ENCODE data around the gene DNAH12. TPM values are rescaled to one million over a fixed set of nuclear protein-coding genes. Genes with fewer than 3 reads are reported as not detected.
"Not testable (repeated sequence)": the region's sequence is repeated elsewhere in the genome, so short reads cannot be mapped to it uniquely, and the experiment has no call there.

The DNAH12 gene
- polyA plus RNA-seq, 4 donors: 0.70 to 2.0 (median 0.98) TPM

DNA sequence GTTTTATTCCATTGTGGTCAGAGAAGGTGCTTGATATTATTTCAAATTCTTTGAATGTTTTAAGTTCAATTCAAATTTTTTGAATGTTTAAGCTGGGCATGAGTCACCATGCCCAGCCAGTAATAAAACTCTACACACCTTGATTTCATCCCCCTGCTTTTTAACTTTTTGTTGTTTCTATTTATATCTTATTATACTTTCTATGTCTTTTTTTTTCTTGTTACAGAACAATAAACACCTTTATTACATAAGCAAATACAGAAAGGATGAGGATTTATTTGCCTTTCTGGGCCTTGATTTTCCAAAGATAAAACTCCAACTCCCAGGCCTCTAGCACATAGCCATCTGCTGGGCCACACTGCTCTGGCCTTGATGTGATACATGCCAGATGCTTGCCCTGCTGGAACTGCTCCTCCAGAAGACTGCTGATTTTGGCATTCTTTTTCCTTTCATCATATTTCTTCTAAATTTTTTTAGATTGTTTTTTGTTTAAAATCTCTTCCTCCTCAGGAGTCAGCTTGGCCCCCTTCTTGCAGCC, 14.0 kb downstream of the DNAH12 start:
- DNase-seq (ENCODE audit: low read depth in 4 of 4, low spot score in 3 of 4): no peak

DNA sequence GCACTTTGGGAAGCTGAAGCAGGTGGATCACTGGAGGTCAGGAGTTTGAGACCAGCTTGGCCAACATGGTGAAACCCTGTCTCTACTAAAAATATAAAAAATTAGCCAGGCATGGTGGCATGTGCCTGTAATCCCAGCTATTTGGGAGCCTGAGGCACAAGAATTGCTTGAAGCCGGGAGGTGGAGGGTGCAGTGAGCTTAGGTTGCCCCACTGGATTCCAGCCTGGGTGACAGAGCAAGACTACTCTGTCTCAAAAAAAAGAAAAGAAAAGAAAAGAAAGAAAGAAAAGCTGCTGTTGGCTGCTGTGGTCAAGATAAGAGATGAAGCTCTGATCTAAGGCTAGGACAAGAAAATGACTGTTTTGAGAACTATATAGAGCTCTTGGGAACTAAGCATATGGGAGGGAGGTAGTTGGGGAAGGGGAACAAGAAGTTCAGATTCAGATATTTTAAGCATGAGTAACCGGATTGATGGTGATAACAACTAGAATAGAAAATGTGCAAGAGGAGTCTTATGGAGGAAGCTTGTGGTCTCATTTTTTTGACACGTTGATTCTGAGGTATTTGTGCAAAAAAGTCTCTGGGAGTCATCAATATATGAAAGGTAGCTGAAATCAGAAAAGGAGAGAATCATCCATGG, 25.7 kb downstream of the DNAH12 start:
- DNase-seq (ENCODE audit: low read depth in 4 of 4, low spot score in 3 of 4): no peak

DNA sequence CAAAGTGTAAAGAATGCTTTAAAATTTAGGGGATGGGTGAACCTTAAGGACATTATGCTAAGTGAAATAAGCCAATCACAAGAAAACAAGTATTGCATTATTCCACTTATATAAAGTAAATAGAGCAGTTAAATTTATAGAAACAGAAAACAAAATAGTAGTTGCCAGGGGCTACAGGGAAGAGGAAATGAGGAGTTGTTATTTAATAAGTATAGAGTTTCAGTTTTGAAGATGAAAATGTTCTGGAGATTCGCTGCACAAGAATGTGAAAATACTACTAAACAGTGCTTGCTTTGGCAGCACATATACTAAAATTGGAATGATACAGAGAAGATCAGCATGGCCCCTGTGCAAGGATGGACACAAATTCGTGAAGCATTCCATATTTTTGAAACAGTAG, 32.0 kb downstream of the DNAH12 start:
- DNase-seq (ENCODE audit: low read depth in 4 of 4, low spot score in 3 of 4): no peak

DNA sequence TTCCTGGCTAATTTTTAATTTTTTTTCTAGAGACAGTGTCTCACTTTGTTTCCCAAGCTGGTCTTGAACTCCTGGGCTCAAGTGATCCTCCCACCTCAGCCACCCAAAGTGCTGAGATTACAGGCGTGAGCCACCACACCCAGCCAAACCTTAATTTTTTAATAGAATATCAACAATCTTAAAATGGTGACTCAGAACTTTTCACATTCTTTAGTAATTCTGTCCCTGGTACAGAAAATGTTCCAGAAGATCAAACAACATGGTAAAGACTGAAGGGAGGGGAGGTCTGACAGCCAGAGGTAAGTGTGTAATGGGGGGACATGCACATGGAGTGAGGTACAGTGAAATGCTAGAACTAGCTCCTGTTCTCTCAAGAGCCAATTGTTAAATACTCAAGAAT, 38.2 kb downstream of the DNAH12 start:
- DNase-seq (ENCODE audit: low read depth in 4 of 4, low spot score in 3 of 4): no peak

DNA sequence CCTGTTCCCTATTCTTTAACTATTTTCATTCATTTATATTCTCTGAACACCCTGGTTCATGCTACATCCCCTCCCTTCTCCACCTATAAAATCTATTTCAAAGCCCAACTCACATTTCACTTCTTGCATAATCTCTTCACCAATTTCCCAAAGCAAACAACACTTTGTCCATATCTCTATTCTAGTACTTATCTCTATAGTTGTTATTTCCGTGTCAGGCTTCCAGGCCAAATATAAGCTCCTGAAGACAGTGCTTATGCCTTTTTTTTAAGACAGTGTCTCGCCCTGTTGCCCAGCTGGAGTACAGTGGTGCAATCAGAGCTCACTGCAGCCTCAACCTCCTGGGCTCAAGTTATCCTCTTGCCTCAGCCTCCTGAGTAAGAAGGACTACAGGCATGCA, 43.6 kb downstream of the DNAH12 start:
- no peak for DNase-seq (ENCODE audit: low read depth in 4 of 4, low spot score in 3 of 4)

DNA sequence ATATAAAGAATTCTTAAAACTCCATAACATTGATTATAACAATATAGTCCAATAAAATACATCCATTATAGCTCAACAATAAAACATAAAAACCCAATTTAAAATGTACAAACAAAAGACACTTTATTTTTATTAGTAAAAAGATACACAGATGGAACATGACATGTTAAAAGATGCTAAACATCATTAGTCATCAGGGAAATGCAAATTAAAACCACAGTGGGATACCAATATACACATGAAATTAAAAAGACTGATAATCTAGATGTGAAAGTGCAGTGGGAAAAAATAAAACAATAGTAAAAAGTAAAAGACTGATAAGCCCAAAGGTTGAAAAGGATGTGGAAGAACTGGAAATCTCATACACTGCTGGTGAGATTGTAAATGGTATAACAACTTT, 46.2 kb downstream of the DNAH12 start:
- DNase-seq (ENCODE audit: low read depth in 4 of 4, low spot score in 3 of 4): no peak

DNA sequence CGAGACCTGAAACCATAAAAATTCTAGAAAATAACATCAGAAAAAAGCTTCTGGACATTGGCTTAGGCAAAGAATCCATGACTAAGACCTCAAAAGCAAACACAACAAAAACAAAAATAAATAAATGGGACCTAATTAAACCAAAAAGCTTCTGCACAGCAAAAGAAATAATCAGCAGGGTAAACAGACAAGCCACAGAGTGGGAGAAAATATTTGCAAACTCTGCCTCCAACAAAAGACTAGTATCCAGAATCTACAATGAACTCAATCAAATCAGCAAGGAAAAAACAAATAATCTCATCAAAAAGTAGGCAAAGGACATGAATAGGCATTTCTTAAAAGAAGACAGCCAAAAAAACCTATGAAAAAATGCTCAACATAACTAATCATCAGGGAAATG, 59.6 kb downstream of the DNAH12 start:
- DNase-seq (ENCODE audit: low read depth in 4 of 4, low spot score in 3 of 4): no peak

DNA sequence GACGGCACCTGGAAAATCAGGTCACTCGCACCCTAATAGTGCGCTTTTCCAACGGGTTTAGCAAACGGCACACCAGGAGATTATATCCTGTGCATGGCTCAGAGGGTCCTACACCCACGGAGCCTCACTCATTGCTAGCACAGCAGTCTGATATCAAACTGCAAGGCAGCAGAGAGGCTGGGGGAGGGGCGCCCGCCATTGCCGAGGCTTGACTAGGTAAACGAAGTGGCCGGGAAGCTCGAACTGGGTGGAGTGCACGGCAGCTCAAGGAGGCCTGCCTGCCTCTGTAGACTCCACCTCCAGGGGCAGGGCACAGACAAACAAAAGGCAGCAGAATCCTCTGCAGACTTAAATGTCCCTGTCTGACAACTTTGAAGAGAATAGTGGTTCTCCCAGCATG, 67.0 kb downstream of the DNAH12 start:
- not testable (repeated sequence) for DNase-seq (ENCODE audit: low read depth in 4 of 4, low spot score in 3 of 4)

DNA sequence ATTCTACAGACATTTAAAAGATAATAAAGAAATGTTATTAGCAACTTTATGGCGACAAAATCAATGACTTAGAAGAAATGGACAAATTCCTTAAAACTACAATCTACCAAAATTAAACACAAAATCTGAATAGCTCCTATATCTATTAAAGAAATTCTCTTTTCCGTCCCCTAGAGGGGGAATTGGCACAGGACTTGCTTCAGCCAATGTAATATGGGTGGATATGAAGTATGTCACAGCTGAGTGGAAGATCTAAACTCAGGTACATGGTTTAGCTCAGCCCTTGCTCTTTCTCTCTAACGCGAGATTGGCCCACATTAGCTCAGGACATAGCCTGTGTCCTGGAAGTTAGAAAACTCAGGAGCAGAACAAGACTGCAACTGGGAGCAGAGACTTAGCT, 79.3 kb downstream of the DNAH12 start:
- no peak for DNase-seq (ENCODE audit: low read depth in 4 of 4, low spot score in 3 of 4)

DNA sequence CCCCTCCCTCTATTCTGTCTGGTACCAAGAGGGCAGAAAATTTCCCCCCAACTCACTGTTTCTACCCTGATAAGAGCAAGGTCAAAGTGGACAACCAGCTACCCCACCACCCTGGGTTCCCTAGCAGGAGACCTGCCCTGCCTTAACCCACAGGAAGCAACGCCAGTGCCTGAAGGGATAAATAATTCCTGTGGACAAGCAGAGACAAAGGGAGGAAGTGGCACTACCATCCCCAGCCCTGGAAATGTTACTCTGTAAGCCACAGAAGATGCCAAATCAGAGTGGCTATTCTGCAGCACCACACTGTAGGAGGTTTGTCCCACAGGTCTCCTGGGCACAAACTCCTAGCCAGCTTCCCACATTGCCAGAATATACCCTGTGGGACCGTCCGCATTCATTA, 80.1 kb downstream of the DNAH12 start:
- no peak for DNase-seq (ENCODE audit: low read depth in 4 of 4, low spot score in 3 of 4)

DNA sequence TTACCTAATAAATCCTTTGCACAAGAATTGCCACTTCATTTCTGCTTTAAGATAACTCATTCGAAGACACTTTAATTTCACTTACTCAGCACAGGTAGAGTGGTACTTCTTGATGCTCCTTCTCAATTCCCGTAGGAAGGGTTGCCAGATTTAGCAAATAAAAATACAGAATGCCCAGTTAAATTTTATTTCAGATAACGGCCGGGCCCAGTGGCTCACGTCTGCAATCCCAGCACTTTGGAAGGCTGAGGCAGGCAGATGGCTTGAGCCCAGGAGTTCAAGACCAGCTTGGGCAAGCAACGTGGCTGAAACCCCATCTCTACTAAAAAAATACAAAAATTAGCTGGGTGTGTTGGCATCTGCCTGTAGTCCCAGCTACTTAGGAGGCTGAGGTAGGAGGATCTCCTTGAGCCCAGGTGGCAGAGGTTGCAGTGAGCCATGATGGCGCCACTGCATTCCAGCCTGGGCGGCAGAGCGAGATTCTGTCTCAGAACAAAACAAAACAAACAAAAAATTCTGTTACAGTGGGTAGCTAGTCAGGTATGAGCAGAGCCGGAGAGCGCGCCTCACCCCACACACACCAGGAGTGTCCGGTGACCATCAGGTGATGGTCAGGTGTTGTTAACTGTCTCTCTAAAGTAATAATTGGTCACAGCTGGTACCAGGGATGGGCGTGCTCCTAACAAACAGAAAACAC, 92.8 kb downstream of the DNAH12 start:
- DNase-seq (ENCODE audit: low read depth in 4 of 4, low spot score in 3 of 4): no peak

DNA sequence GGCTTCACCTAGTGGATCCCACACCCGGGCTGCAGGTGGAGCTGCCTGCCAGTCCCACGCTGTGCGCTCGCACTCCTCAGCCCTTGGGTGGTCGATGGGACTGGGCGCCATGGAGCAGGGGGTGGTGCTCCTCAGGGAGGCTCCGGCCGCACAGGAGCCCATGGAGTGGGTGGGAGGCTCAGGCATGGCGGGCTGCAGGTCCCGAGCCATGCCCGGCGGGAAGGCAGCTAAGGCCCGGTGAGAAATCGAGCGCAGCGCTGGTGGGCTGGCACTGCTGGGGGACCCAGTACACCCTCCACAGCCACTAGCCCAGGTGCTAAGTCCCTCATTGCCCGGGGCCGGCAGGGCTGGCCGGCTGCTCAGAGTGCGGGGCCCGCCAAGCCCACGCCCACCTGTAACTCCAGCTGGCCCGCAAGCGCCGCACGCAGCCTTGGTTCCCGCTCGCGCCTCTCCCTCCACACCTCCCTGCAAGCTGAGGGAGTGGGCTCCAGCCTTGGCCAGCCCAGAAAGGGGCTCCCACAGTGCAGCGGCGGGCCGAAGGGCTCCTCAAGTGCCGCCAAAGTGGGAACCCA, 94.8 kb downstream of the DNAH12 start:
- DNase-seq (ENCODE audit: low read depth in 4 of 4, low spot score in 3 of 4): not testable (repeated sequence)

DNA sequence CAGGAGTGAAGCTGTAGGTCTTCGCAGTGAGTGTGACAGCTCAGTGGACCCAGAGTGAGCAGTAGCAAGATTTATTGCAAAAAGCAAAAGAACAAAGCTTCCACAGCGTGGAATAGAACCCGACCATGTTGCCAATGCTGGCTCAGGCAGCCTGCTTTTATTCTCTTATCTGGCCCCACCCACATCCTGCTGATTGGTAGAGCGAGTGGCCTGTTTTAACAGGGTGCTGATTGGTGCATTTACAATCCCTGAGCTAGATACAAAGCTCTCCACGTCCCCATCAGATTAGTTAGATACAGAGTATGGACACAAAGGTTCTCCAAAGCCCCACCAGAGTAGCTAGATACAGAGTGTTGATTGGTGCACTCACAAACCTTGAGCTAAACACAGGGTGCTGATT, 95.7 kb downstream of the DNAH12 start:
- not testable (repeated sequence) for DNase-seq (ENCODE audit: low read depth in 4 of 4, low spot score in 3 of 4)

DNA sequence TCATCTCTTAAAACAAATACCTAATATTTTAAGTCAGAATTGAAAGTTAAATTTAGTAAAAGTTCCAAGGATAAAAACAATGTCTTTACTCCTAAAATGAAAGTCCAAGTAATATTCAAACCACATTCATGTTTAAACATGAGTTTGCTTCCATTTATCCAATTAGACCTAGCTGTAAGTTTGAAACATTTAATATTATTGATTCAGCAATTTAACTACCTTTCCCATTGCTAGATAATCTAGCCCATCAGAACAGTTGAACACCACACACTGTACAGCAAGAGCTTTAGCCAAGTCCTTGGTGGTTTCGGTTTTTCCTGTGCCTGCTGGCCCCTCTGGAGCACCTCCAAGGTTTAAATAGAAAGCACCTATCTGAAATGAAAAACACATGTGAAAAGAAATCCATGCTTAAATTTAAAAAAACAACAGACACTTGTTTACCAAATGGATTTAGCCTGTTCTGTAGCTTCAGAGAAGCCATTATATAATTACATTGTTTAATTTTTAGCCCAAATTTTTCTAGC, 97.8 kb downstream of the DNAH12 start:
- no peak for DNase-seq (ENCODE audit: low read depth in 4 of 4, low spot score in 3 of 4)

DNA sequence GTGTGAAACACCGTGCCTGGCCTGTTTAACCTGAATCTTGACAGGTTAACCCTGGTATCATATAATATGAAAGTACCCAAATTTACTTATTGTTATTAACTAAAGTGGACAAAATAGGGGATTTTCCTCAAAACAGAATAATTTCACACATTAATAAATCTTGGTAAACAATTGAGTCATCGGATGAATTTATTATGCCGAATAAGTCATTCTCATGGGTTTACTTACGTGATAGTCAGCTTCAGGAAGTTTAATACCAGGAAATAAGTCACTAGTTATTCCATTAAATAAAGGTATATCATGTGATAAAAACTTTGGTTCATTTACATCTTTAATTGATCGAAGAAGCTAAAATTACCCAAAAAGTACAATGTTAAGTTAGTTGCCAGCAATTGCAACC, 99.7 kb downstream of the DNAH12 start:
- no peak for DNase-seq (ENCODE audit: low read depth in 4 of 4, low spot score in 3 of 4)

DNA sequence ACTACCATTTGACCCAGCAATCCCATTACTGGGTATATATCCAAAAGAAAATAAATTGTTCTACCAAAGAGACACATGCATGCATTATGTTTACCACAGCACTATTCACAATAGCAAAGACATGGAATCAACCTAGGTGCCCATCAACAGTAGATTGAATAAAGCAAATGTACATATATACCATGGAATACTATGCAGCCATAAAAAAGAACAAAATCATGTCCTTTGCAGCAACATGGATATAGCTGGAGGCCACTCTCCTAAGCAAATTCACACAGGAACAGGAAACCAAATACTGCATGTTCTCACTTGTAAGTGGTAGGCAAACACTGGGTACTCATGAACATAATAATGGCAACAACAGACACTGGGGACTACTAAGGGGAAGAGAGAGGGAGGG, 104.0 kb downstream of the DNAH12 start:
- DNase-seq (ENCODE audit: low read depth in 4 of 4, low spot score in 3 of 4): not testable (repeated sequence)

DNA sequence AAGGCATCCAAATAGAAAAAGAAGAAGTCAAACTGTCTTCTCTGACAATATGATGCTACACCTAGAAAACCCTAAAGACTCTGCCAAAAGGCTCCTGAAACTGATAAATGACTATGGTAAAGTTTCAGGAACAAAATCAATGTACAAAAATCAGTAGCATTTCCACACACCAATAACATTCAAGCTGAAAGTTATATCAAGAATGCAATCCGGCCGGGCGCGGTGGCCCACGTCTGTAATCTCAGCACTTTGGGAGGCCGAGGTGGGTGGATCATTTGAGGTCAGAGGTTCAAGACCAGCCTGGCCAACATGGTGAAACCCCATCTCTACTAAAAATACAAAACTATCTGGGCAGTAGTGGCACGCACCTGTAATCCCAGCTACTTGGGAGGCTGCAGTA, 105.7 kb downstream of the DNAH12 start:
- not testable (repeated sequence) for DNase-seq (ENCODE audit: low read depth in 4 of 4, low spot score in 3 of 4)

DNA sequence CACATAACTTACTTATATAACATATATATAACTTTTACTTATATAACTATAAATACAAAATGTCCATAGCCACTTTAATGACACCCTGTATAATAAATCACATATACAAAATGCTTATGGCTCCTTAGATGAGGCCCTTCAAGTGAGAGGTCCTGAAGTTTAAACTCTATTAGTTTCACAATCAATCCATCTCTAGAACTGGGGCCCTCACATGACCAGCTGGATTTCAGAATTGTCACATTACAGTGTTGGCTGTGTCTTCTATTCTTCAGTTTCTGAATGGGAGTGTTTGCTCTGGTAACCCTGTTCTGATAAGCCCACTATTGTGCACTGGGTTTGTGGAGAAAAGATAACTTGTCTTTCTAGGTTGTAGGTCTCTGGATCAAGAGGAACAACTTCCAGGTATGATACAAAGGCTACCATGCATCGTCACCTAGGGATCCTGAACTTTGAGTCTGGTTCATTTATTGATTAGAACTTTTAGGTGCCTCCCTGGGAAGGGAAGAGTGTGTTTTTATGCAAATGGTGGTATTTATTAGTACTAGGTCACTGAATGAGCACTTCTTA, 107.9 kb downstream of the DNAH12 start:
- no peak for DNase-seq (ENCODE audit: low read depth in 4 of 4, low spot score in 3 of 4)

DNA sequence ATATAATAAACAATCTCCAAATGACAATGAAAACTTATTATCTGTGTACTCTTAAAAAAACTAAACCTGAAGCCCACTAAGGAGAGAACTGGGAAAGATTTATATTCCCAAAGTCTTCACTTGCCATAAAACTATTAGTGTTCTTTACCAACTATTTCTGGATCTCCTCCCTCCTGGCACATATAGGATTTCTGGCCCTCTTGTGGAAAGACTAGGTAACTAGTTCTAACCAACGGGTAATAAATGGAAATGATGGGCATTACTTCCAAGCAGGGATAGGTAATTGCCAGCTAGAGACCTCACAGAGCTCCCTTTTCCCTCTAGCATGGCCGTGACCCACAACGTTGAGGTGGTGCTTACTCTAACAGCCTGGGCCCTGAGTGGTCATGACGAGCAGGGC, 110.1 kb downstream of the DNAH12 start:
- peak in 2 of 4 donors; percentile 3 to 5 for DNase-seq (ENCODE audit: low read depth in 4 of 4, low spot score in 3 of 4)

DNA sequence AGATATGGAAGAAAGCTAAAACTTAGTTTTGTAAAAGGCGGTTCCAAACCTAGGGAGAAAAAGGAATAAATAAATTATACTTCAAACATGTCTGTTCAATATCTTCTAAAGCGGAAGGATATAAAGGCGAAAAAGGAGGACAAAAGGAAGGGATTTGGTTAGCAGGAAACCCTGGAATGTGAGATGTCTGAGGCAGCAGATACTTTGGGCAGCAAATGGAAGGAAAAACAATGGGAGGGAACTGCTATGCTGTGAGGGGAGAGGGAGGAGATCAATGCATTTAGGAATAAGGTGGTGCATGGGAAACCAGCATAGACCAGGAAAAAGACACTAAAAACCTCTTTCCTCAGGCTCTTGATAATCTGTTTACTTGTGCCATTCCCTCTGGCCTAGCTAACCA, 120.8 kb downstream of the DNAH12 start:
- no peak for DNase-seq (ENCODE audit: low read depth in 4 of 4, low spot score in 3 of 4)

DNA sequence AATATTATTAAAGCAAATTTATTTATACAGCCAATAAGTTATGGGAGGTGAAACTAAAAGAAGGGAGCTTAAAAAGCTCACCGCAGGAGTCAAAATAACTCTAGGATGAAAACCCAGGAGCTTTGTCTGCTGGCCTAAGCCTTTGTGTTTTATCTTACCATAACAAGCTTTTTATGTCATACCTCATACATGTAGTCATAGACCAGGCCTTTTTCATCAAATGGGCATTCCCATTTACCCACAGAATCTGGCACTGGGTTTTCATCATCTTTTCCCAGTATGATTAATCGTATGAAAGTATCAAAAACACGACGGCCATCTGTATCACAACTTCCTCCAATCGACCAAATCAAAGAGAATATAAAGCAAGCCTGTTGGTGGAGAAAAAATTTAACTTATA, 122.8 kb downstream of the DNAH12 start:
- no peak for DNase-seq (ENCODE audit: low read depth in 4 of 4, low spot score in 3 of 4)

All from left renal pelvis (tissue), 4 donors.